HS-5 (cell line): ENCODE results near the gene FBN1.

Experiments used
- DNase-seq: peaks from one replicate; pipeline ENCODE4 v3.0.0-alpha.2; 2012; ENCODE audit warnings: low read depth

FBN1 gene

GRCh38 chr15:48580736-48581135, 64.8 kb downstream of the FBN1 start:
- no peak for DNase-seq

GRCh38 chr15:48579945-48580671, 65.4 kb downstream of the FBN1 start:
- no peak for DNase-seq

GRCh38 chr15:48578965-48579364, 66.5 kb downstream of the FBN1 start:
- no peak for DNase-seq

DNA sequence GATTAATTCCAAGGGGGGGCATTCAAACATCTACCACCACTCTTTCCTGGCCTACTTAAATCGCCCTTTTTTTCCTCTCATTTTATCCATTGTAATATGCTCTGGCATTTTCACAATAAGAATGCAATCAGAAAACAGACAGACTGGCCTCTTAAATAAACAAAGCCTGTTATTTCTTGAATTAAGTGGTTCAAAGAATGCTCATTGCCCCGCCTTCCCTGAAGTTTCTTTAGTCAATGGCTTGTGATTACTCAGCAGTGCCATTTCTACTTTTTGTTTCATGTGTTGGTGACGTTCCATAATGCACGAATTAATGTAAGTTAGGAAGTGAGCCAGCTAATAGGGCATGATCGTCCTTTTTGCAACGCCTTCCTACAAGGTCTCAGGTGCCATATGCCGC, 68.0 kb downstream of the FBN1 start:
- DNase-seq: no peak

DNA sequence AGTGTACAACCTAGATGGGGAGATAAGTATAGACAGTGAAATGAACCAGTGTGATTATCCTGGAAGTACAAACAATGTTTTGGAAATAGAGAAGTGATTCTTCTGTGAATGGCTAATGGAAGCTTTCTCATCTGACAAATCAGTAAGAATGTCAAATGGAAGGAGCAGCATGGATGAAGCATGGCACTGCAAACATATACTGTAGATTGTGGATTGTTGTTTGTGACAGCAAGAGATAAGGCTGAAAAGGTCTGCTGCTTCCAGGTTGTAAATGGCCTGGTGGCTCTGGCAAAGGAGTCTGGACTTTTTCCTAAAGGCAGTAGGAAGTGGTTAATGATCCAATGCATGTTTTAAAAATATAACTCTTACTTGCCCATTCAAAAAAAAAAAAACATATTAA, 71.3 kb downstream of the FBN1 start:
- DNase-seq: no peak

GRCh38 chr15:48573780-48574179, 71.7 kb downstream of the FBN1 start:
- DNase-seq: no peak

GRCh38 chr15:48572823-48573222, 72.7 kb downstream of the FBN1 start:
- no peak for DNase-seq

DNA sequence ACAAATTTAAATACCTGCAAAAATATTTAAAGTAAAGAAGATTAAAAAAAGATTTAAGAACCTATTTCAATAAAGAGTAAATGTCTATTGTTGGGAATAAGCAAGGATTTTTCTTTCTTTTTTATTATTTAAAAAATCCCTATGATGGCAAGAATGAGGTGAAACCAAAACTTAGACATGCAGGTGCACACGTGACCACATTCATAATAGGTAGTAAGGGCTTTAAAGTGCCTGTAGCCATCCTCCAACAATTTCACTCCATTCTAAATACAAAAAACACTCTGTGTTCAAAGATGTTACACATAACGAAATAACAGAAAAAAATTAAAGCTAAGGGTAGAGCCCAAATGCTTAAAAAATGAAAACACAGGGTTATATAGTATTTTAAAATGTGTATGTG, 74.0 kb downstream of the FBN1 start:
- DNase-seq: no peak

DNA sequence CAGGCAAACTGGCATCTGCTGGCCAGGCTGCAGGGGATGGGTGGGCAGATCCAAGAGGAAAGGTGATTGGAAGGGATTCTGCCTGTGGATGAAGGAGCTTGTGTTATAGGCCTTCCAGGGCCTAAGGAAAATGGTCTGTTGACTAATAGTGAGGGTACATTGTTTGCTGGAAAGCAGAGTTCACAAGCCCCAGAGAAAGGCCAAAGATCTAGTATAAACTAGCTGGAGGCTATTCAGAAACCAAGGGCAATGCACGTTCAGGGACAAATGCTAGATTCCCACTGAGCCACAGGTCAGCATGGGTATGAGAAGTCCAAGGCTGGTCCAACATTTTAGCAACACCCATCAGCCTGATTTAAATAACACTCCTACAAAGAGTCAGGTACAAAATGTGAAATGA, 74.7 kb downstream of the FBN1 start:
- no peak for DNase-seq

- no peak for DNase-seq
Measured at GRCh38 chr15:48569591-48570302, 75.8 kb downstream of the FBN1 start.

DNA sequence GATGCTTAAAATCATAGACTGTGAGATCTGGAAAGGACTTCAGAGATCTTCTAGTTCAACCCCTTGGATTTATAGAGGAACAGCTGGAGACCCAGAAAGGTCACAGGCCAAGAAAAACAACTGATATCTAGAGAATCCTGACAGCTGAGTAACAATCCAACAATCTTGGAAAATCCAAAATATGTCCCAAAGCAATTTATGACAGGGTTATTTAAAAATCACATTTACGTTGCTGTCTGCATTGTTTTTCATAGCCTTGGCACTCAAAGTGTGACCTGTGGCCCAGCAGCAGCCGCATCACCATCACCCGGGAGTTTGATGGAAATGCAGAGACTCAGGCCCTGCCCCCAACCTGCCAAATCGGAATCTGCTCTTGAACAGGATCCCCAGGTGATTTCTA, 78.8 kb downstream of the FBN1 start:
- DNase-seq: peak; percentile 64

DNA sequence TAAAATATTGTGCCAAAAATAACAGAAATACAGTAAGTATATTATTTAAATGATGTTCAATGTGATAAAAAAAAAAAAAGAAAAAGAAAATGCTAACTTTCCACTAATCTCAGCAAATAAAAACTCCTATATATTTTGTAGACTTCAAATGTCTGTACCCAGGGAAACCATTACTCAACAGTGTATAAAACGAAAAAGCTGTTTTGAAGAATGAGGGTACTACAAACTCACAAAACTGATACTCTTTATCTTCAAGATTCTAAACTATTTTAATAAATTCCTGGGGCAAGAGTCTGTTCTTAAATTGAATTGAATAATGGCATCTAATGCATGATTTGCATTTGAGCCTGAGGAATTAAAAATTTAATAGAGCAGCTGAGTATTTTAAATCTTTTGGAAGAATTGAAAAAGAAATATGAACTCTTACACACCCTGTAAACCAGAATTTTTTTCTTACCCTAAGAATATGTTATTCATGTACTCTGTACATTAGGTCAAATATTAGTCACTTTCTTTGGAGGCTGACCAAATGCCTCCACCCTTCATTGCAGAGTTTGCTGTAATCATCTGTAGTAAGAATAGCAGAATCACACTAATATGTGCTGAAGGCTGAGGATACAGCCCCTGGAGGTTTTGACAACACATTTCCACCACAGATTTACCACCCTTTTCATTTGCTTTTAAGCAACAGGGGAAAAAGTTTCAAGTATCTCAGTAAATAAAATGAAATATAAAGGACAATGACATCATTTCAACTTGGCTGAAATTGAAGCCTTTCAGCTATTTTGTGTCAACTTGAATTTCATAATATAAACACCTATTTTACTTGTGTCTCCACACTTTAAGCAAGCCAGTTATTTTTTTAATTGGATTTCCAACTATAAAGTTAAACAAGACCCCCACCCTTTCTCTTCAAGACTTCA, 79.7 kb downstream of the FBN1 start:
- peak; percentile 93 for DNase-seq

DNA sequence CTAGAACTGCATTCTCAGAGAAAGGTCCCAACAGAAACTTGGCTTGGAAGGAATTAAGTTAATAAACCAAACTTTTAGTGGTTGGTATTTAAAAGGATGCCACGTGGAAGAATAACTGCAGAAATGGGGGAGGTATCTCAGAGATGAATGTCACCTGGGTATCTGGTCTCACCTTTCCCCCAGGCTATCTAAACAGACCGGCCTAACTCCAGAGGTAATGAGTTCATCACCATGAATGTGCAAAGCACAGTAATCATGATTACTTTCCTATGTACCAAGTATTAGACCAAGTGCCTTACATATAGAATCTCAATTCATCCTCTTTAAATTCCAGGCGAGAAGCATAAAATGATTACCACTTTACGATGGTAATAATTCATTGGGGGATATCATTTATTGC, 80.8 kb downstream of the FBN1 start:
- no peak for DNase-seq

- no peak for DNase-seq
Measured at GRCh38 chr15:48563934-48564333, 81.6 kb downstream of the FBN1 start.

GRCh38 chr15:48560321-48561051, 85.0 kb downstream of the FBN1 start:
- no peak for DNase-seq

GRCh38 chr15:48559285-48559684, 86.2 kb downstream of the FBN1 start:
- DNase-seq: no peak

DNA sequence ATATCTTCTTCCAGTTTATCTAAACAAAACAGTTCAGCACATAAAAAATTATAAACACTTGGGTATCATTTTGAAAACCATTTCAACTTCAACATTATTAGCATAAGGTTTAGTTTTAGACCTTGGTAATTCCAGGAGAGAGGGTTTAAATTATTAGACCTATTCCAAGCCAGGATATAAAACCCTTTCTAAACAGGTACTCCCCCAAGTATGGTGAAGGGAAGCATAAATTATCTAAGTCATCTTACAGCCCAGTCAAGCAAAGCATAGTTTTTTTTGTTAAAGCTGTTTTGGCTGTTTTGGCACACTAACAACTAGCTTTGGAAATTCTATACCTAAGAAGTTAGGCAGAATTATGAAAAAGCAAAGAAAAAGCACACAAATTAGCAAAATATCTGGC, 87.3 kb downstream of the FBN1 start:
- no peak for DNase-seq

- no peak for DNase-seq
Measured at GRCh38 chr15:48557335-48557734, 88.2 kb downstream of the FBN1 start.

DNA sequence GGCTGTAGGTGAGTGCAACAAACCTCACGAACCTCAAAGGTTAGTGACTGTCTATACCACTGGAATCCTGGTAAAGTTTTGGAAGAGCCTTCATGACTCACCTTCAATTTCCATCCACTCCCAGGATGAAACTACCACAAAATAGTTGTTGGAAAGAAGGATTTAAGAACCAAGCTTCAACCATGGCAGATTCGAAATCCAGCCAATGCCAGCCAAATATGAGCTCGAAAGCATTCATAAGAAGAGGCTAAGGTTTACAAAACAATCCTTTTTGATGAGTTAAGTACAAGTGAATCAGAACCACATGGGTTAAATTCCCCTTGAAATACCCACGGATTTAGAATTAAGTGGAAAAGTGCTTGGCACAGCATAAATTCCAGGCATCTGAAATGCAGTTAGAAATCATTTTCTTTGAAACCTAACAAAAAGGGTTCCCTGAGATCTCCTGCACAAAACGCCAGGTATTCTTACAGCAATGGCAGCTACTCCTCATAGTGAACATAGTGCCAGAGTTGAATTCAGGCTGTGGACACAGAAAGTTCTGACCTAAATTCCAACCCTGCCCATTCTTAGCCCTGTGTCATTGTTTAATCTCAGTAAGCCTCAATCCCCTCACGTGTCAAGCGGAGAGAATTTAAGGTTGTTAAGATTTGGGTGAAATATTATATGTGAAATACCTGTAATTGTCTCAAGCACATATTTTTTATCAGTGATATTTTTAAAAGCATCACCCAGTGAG, 89.2 kb downstream of the FBN1 start:
- DNase-seq: no peak

DNA sequence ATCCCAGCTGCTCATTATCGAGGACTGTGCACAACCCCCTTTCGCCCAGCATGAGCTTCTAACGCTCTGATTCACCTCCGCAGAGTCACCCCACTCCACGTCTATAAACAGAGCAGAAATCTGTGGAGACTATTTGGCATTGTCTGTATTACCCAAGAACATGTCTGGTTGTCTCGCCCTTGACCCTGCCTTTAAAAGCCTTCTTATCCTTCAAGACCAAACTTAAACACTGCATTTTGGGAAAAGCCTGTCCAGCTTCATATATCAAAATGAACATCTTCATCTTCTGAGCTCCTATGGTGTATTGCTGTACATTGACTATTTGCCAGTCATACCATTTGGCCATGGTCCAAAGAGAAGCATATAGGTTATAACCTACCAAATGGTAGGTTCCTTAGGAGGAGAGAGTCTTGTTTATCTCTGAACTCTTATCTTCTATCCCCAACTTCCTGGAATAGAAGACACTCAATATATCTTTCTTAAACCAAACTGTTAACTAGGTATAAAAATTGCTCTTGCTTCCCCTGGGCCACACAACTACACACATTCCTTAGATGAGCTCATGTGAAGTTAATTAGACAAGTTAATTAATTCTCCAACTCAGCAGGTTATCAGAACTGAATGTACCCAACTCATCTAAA, 90.1 kb downstream of the FBN1 start:
- no peak for DNase-seq

DNA sequence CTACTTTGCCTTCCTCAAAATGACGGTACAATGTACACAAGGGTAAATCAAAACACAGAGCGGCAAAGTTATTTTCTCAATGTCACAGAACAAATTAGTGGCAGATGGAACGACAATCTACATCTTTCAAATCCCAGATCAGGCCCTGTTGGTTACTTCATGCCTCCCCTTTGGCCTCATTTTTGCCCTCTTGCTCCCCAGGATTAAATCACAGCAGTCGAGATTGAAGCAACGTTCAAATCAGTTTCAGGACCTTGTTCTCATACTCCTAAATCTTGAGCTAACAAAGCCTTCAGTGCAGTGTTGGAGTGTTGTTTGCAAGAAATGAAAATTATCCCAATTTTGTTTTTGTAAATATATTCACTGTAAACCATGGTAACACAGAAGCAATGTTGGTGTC, 91.4 kb downstream of the FBN1 start:
- DNase-seq: no peak
